OCI-LY3 (cell line): ENCODE results near the gene NEMF.
A peak's percentile ranks its signal among the peaks of the same experiment; 100 is the strongest.
"Not testable (repeated sequence)": the region's sequence is repeated elsewhere in the genome, so short reads cannot be mapped to it uniquely, and the experiment has no call there.

Experiments used
- H2AFZ ChIP-seq: fragments of 200-600, 300-600 bp; shearing (Covaris generic); 2 replicates; pipeline ENCODE4 v1.6.0; 2014; ENCODE audit warnings: antibody characterized with exemption, low read depth, low read length
- H3K27ac ChIP-seq: fragments of 200-600, 300-600 bp; sonication (generic); 2 replicates; pipeline ENCODE4 v1.5.1; 2014; ENCODE audit warnings: mild to moderate bottlenecking, low read length, moderate library complexity, mixed read lengths
- H3K27me3 ChIP-seq: fragments of 200-600, 300-600 bp; sonication (generic); 2 replicates; pipeline ENCODE4 v1.6.1; 2014; ENCODE audit warnings: low read depth, low read length, mixed read lengths
- H3K36me3 ChIP-seq: fragments of 200-600, 300-600 bp; sonication (generic); replicated peaks from 2 replicates; pipeline ENCODE3; 2014; ENCODE audit warnings: low read depth, low read length, mixed read lengths
- H3K4me1 ChIP-seq: fragments of 300-600, 200-600 bp; sonication (generic); 2 replicates; pipeline ENCODE4 v1.6.1; 2014; ENCODE audit warnings: low read length, mixed read lengths
- H3K4me2 ChIP-seq: fragments of 200-600, 300-600 bp; sonication (generic); 2 replicates; pipeline ENCODE4 v1.6.1; 2014; ENCODE audit warnings: low read length, mixed read lengths
- H3K4me3 ChIP-seq: fragments of 300-600, 200-600 bp; sonication (generic); 2 replicates; pipeline ENCODE4 v1.5.1; 2014; ENCODE audit warnings: antibody characterized with exemption, mild to moderate bottlenecking, low read length, moderate library complexity
- H3K79me2 ChIP-seq: fragments of 300-600, 200-600 bp; shearing (Covaris generic); 2 replicates; pipeline ENCODE4 v1.6.1; 2014; ENCODE audit warnings: mild to moderate bottlenecking, low read length, mixed read lengths
- H3K9ac ChIP-seq: fragments of 300-600, 200-600 bp; shearing (Covaris generic); 2 replicates; pipeline ENCODE4 v1.6.0; 2014; ENCODE audit warnings: mild to moderate bottlenecking, low read length, moderate library complexity
- H3K9me3 ChIP-seq: fragments of 200-600, 300-600 bp; shearing (Covaris generic); 2 replicates; pipeline ENCODE4 v1.6.1; 2014; ENCODE audit warnings: low read length, mixed read lengths; ENCODE audit not compliant: insufficient read depth
- H4K20me1 ChIP-seq: fragments of 200-600, 300-600 bp; sonication (generic); 2 replicates; pipeline ENCODE4 v1.6.1; 2016; ENCODE audit warnings: low read length, mixed read lengths; ENCODE audit not compliant: insufficient read depth
- EZH2phosphoT487 ChIP-seq: fragments of 200-600 bp; shearing (Covaris generic); IDR thresholded peaks from 2 replicates; pipeline ENCODE4 v1.6.1; 2018; ENCODE audit warnings: antibody characterized with exemption, mixed run types, low read depth
- TF ChIP-seq, protein P1 (sequence below): fragments of 200-600, 300-600 bp; sonication (generic); IDR thresholded peaks from 2 replicates; pipeline ENCODE4 v1.5.1; 2014; ENCODE audit warnings: antibody characterized with exemption, low read length, low read depth

NEMF gene

DNA sequence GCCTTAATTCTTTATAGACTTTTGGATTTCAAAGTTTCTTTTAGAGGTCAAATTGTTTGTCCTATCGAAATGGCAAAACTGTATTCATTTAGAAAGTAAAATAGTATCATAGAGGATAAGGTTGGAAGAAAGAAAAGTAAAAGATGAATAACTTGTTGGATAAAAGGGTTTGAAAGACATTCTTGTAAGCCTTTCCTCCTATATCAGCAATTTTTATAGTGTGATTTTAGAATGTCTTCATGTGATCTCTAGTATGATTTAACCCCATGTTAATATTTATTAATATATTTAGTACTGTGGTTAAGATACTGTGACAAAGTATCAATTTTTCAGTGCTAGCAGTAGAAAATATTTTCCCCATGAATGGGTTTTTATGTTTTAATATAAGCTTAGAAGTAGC is 44.8 kb upstream of the NEMF start:
- H3K4me1 ChIP-seq = peaks cover 36% of the 10 kb centered on the region
- peaks cover 50% of the 10 kb centered on the region for H4K20me1 ChIP-seq
- no peaks in the 10 kb centered on the region for H3K9me3 ChIP-seq
- peak overlapping the region; percentile 90 for H3K4me2 ChIP-seq
- H2AFZ ChIP-seq = no peak overlapping the region
- H3K27ac ChIP-seq = peak overlapping the region; percentile 96
- no peak for TF ChIP-seq EZH2phosphoT487
- TF ChIP-seq, protein P1, sequence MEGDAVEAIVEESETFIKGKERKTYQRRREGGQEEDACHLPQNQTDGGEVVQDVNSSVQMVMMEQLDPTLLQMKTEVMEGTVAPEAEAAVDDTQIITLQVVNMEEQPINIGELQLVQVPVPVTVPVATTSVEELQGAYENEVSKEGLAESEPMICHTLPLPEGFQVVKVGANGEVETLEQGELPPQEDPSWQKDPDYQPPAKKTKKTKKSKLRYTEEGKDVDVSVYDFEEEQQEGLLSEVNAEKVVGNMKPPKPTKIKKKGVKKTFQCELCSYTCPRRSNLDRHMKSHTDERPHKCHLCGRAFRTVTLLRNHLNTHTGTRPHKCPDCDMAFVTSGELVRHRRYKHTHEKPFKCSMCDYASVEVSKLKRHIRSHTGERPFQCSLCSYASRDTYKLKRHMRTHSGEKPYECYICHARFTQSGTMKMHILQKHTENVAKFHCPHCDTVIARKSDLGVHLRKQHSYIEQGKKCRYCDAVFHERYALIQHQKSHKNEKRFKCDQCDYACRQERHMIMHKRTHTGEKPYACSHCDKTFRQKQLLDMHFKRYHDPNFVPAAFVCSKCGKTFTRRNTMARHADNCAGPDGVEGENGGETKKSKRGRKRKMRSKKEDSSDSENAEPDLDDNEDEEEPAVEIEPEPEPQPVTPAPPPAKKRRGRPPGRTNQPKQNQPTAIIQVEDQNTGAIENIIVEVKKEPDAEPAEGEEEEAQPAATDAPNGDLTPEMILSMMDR = no peak
- H3K27me3 ChIP-seq = no peaks in the 10 kb centered on the region
- H3K9ac ChIP-seq = peak overlapping the region; percentile 100
- peaks cover 43% of the 10 kb centered on the region for H3K36me3 ChIP-seq
- H3K4me3 ChIP-seq = peak overlapping the region; percentile 98
- peaks cover 76% of the 10 kb centered on the region for H3K79me2 ChIP-seq

DNA sequence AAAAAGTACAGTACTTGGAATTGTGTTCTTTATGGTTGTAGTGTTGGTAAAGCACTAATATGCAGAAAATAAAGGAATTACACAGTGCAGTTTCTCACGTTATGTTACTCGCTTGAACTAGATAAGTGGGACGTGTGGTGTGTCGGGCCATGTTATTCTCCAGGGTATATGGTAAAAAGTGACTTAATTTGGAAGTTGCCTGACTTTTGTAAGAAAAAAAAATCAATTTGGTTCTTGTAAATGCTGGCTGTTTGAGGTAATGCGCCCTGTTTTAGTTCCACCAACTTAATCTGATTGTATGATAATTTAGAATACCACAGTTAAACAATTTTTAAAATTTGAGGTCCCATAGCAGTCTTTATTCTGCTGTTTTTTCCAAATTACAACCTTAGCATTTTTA is 44.4 kb upstream of the NEMF start:
- peaks cover 50% of the 10 kb centered on the region for H4K20me1 ChIP-seq
- TF ChIP-seq EZH2phosphoT487 = no peak
- TF ChIP-seq, protein P1 = no peak
- H2AFZ ChIP-seq = no peak overlapping the region
- H3K4me3 ChIP-seq = peak overlapping the region; percentile 98
- H3K79me2 ChIP-seq = peaks cover 78% of the 10 kb centered on the region
- H3K4me2 ChIP-seq = peak overlapping the region; percentile 90
- H3K36me3 ChIP-seq = peaks cover 43% of the 10 kb centered on the region
- H3K27ac ChIP-seq = peak overlapping the region; percentile 96
- H3K9ac ChIP-seq = peak overlapping the region; percentile 100
- no peaks in the 10 kb centered on the region for H3K9me3 ChIP-seq
- no peaks in the 10 kb centered on the region for H3K27me3 ChIP-seq
- H3K4me1 ChIP-seq = peaks cover 36% of the 10 kb centered on the region

DNA sequence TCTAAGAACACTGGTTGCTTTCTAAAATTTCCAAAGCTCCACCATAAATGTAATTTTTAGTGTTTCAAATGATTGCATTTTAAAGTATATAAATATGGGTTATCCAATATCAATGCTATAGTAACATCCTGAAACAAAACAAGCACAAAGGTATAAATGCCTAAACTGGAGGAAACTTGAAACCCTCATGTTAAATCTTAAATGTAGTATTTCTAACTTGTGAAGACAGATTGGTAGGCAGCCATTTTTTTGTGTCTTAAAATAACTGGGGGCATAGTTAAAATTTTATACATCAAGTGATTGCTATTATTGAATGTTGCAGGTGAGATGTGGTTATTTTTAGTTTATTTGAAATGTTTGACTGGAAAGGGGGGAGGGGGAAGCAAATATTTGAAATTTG is 43.7 kb upstream of the NEMF start:
- H4K20me1 ChIP-seq = peaks cover 50% of the 10 kb centered on the region
- peaks cover 82% of the 10 kb centered on the region for H3K79me2 ChIP-seq
- H3K4me1 ChIP-seq = peaks cover 42% of the 10 kb centered on the region
- peak overlapping the region; percentile 90 for H3K4me2 ChIP-seq
- peak overlapping the region; percentile 100 for H3K9ac ChIP-seq
- peaks cover 43% of the 10 kb centered on the region for H3K36me3 ChIP-seq
- not testable (repeated sequence) for H3K27me3 ChIP-seq, H2AFZ ChIP-seq, H3K9me3 ChIP-seq
- H3K4me3 ChIP-seq = peak overlapping the region; percentile 98
- peak overlapping the region; percentile 96 for H3K27ac ChIP-seq

DNA sequence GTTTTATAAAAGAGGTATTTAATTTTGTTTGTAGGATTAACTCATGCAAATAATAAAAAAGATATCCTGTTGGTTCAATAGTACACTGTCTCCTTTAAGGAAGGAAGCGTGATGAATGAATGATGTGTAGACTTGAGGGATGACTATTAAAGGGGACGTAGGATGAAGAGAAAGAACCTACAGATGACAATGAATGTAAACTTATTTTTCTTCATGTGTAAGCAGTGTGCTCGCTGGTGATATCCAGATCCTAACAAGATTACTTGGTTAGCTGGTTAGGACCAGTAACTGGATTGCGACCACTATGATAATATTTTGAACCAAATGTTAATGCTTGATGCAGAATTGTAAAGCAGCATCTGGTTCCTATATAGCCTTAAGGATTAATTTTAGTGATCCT is 42.9 kb upstream of the NEMF start:
- TF ChIP-seq, protein P1 = no peak
- TF ChIP-seq EZH2phosphoT487 = no peak
- peaks cover 81% of the 10 kb centered on the region for H3K79me2 ChIP-seq
- peak overlapping the region; percentile 90 for H3K4me2 ChIP-seq
- H3K9ac ChIP-seq = peak overlapping the region; percentile 100
- peak overlapping the region; percentile 98 for H3K4me3 ChIP-seq
- peak overlapping the region; percentile 96 for H3K27ac ChIP-seq
- H3K9me3 ChIP-seq = no peaks in the 10 kb centered on the region
- peaks cover 43% of the 10 kb centered on the region for H3K36me3 ChIP-seq
- H3K27me3 ChIP-seq = no peaks in the 10 kb centered on the region
- H4K20me1 ChIP-seq = peaks cover 50% of the 10 kb centered on the region
- peaks cover 44% of the 10 kb centered on the region for H3K4me1 ChIP-seq
- H2AFZ ChIP-seq = no peak overlapping the region

DNA sequence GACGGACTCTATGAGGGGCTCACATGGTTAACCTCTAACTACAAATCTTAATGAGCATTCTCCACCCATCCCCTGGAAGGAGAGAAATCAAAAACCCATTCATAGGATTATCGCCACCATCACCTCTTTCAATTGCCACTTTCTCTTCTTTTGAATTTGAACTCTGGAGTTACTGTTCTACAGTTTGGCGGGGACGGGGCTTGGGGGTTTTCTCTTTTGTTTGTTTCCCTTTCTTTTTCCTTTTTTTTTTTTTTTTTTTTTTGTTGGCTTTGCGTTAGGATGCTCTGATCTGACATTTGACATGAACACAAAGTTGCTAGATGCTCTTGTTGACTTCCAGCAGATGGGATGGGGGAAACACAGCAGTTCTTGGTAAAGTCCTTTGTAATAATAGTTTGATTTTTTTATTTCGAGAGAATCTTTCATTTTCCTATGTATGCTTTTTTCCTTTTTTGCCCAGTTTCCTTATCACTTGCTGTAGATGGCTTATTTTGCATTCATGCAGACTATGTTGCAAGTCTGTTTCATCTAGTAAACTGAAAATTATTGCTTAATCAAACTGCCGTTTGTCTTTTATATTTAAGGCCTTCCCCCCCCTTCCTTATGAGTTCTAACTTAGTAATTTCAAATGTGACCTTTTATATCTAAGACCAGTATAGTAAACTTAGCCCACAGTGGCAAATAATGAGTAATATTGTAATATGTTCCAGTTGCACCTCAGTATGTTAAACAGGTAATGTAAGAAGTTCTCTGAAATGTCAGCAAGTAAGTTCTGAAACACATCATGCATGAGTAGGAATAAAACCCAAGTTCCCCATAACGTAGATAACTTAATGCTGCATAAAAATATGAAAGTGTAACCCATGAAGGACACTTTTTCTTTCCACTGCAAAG is 41.9 kb upstream of the NEMF start:
- H2AFZ ChIP-seq, H3K9me3 ChIP-seq, H3K27me3 ChIP-seq: not testable (repeated sequence)
- Histone ChIP-seq H3K4me2 (peak overlapping the region; percentile 90), H3K27ac (peak overlapping the region; percentile 96), H3K4me3 (peak overlapping the region; percentile 98), H3K4me1 (peaks cover 41% of the 10 kb centered on the region), H3K36me3 (peaks cover 43% of the 10 kb centered on the region), H3K9ac (peak overlapping the region; percentile 100), H3K79me2 (peaks cover 75% of the 10 kb centered on the region), H4K20me1 (peaks cover 50% of the 10 kb centered on the region)
